DMS53 (cell line): ENCODE data around the gene PRSS16.
A peak's percentile ranks its signal among the peaks of the same experiment; 100 is the strongest.

Experiments
- DNase-seq: peaks from one replicate; lab custom pipeline; 2025; lab: John Stamatoyannopoulos, UW

Gene PRSS16

GRCh38 chr6:27287751-27288135, 40.2 kb downstream of the PRSS16 start:
- DNase-seq: no peak

DNA sequence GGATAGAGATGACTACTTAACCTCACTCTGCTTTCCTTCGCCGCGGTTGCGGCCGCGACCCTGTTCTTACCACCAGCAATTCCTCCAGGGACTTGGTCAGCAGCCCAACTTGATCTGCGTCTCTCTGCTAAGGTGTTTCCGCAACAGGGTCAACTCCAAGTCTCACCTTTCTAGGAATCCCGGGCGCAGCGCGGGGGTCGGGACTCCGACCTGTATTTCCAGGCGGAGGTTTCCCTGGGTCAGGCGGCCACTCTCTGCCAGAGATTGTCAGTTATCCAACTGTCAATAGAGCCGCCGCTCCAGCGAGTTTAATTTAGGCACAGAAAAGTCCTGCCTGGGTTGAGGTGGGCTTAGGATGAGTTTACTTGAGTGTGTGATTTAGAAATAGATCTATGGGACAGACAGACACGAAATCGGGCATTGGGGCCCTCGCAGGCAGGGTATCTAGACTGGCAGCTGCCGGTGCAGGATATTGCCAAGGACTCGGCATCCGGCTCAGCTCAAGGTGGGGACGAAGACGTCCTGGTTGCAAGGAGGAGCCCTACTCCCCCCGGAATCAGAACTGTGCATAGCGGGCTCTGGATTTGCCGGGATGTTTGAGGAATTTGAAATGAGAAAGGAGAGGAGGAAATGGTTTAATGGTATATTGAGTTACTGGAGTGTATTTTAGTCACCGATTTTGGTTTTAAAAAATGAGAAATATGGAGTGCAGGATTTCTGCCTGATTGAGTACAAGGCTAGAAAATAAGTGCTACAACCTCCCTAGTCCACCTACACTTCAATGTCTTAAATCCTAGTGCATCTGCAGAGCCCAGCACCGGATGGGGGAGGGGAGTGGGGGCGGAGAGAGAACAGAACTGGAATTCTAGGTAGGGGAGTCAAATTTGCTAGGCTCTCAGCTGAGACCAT, 40.9 kb downstream of the PRSS16 start:
- DNase-seq: no peak

DNA sequence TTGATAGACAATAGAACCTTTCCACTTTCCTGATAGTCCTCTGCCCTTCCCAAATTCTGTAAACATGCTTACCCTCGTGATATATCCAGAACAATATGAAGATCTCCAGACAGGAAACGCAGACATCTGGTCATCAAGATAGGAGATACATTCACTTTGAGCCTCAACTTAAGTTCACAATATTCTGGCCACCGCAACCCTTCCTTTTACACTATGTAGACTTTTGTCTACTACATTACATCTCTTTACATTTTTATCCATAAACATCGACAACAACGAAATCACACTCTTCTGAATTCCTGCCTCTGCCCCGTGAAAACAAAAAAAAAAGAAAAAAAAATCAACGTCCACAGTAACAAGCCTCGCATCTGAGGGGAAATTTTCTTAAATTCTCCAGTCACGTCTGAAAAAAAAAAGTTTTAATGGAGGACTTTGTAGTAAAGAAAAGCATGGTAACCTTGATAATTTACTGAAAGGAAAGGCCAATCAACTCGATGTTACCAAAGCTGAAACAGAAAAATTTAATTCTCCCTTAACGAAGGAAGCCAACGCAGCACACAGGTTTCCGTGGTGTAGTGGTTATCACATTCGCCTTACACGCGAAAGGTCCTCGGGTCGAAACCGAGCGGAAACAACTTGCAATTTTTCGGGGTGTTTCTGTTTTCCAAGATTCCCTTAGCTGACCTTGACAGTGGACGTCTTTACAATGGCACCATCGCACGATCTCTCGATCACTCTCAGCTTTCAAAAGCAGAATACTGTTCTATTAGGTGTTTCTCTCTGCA, 42.8 kb downstream of the PRSS16 start:
- DNase-seq: no peak

- no peak for DNase-seq
Measured at GRCh38 chr6:27290850-27291208, 43.3 kb downstream of the PRSS16 start.

DNA sequence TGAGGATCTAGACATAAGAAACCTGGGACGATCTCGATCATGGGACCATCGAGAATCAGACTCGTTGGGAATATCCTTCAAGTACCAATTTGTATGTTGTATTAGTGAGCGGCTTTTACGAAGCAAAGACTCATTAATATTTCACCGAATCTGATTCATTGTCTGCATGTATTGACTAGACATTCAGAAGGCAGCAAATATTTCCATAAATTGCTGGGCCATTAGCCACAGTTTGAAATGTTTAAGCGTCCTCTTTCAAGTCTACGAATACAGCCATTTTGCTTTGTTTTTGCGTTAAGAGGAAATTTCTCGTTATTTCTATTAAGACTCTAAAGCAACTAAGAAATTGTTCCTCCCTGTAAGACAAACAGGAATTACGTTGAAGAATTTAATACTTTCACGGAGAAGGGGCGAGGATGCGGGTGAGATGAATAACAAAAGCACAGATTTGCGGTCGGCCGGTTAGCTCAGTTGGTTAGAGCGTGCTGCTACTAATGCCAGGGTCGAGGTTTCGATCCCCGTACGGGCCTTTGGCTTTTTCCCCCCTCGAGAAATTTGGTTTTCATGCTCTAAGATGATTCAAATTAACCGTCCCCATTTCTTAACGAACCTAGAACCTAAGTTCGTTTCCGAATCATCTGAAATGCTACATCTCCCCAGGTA, 46.1 kb downstream of the PRSS16 start:
- peak; percentile 29 for DNase-seq

DNA sequence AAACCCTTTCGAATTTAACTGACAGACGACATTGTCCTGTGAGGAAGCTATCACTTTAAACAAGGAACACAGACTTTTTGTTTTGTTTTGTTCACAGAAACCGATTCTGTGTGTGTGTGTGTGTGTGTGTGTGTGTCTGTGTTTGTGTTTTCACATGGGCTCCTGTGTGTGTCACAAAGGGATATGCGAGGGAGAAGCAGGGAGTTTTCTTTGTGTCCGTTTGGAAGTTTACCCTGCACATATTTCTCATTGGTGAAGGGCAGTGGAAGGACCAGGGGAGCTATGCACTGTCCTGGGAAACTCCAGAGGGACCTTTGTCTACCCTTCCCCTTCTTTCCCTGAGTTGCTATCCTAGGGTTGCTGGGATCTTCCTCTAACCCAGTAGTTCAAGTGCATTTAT, 46.9 kb downstream of the PRSS16 start:
- no peak for DNase-seq

- DNase-seq: peak; percentile 40
Measured at GRCh38 chr6:27295301-27296079, 48.0 kb downstream of the PRSS16 start.

GRCh38 chr6:27296106-27296783, 48.7 kb downstream of the PRSS16 start:
- DNase-seq: peak; percentile 17

GRCh38 chr6:27297484-27297856, 50.0 kb downstream of the PRSS16 start:
- no peak for DNase-seq

DNA sequence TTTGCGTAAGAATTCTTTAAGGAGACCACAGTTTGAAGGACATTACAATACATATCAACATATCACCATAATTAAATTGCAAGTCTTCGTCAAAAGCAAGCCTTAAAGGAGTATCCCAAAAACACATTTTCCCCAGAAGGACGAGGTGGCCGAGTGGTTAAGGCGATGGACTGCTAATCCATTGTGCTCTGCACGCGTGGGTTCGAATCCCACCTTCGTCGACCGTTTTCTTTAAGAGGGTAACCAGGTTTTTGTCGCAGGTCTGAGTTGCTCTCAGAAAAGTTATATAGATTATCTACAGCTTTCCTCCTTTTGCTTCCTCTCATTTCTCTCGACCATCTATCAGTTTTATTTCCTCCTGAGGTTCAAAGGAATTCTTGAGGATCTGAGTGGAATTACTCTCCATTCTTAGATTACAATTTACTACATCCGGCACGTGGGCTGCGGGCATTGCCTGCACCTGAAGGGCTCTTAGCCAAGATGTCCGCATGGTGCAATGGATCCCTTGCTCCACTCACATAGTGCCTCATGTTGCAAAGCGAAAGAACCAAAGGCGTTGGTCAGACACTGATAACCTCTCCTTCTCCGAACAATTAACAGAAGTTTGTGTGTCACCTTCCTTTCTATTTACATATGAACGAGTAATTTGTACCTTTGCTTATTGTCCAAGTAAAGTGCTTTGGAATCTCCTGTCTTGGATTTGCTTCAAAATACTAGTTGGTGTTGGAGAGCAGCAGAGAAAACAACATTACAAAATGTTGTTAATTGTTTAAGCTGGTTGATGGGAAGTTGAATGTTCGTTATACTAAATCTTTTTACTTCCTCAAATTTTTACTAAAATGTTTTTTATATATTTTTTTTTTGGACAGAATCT, 50.6 kb downstream of the PRSS16 start:
- DNase-seq: peak; percentile 48

- no peak for DNase-seq
Measured at GRCh38 chr6:27303613-27304272, 56.2 kb downstream of the PRSS16 start.
